Mammary microvascular endothelial cell (primary cell): Measurements from ENCODE around the gene OSBP2. TPM values are rescaled to one million over a fixed set of nuclear protein-coding genes. Genes with fewer than 3 reads are reported as not detected.

ENCODE experiments used
- total RNA-seq: library from RNA; depleted of rRNA; stranded (reverse); fragments of >200 nt; gene quantifications from 2 replicates; pipeline ENCODE4 v1.2.3, GENCODE V29; 2015

OSBP2 gene
- 2.3 and 2.9 TPM in 2 replicates for total RNA-seq

GRCh38 chr22:30694640-30695350 is at the start of gene OSBP2:
TSS of gene OSBP2 (plus strand) at chr22:30694874. CDS start at chr22:30694910, 36 bp downstream.

GRCh38 chr22:30667494-30668385 is 26.9 kb upstream of the OSBP2 start, which contains the start of gene DUSP18:
TSS of gene DUSP18 (minus strand) at chr22:30667875. CDS start at chr22:30664003, 3,872 bp downstream.

Other genes starting within 250 kb of the OSBP2 start
- not detected in 2 replicates for gene SEC14L3, start 222.9 kb upstream of the OSBP2 start, total RNA-seq
- 0.15 and 0.53 TPM in 2 replicates for gene SEC14L4, start 189.2 kb upstream of the OSBP2 start, total RNA-seq
- gene SEC14L6, start 148.1 kb upstream of the OSBP2 start, total RNA-seq = not detected in 2 replicates
- not detected in 2 replicates for gene GAL3ST1, start 120.2 kb upstream of the OSBP2 start, total RNA-seq
- gene PES1, start 103.0 kb upstream of the OSBP2 start, total RNA-seq = 85.1 and 96.2 TPM in 2 replicates
- 56.9 and 74.3 TPM in 2 replicates for gene TCN2, start 87.7 kb upstream of the OSBP2 start, total RNA-seq
- 28.3 and 31.1 TPM in 2 replicates for gene SLC35E4, start 59.1 kb upstream of the OSBP2 start, total RNA-seq
- gene DUSP18, start 27.0 kb upstream of the OSBP2 start, total RNA-seq = 10.6 and 12.1 TPM in 2 replicates